ENCODE results near the gene TMEM108.

GRCh38 chr3:133189893-133190292, 151.7 kb downstream of the TMEM108 start:
- no peak for TF ChIP-seq CTCF (conservative IDR thresholded peaks at IDR 0.05 in 1 of 2, IDR thresholded peaks at IDR 0.05 in 1 of 2; ENCODE audit: low read depth in 1 of 2, low read length in 2 of 2)
- TF ChIP-seq EZH2 (IDR thresholded peaks at IDR 0.05; ENCODE audit: low read length, missing control alignments) = no peak
